VCaP (cell line): ENCODE measurements around the gene ITPR1.

ENCODE experiments used
- H3K27ac ChIP-seq: fragments of 450-650 bp; 2 replicates; pipeline ENCODE4 v1.5.1; 2017
- TF ChIP-seq, protein P1 (sequence below): fragments of 450-650 bp; conservative IDR thresholded peaks from 2 replicates; pipeline ENCODE4 v1.5.1; 2017; ENCODE audit warnings: mild to moderate bottlenecking, moderate library complexity

ITPR1 gene

DNA sequence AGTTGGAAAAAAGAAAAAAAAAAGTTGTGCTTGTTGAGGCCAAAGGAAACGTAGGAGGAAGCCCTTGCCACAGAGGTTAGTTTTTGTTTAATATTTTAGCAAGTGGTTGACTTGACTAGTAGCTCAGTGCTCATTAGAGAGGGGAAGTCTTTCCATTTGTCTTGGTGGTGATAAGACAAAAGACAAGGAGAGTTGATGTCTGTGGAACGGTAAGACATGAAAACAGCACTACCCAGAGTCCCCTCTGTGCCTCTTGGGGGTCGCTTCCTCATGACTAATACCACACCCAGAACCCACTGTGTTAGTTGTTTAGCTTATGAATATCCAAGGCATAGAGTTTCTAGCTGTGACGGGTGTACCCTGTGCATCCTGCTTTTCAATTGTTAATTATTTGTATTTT, 211.4 kb downstream of the ITPR1 start:
- TF ChIP-seq, protein P1, sequence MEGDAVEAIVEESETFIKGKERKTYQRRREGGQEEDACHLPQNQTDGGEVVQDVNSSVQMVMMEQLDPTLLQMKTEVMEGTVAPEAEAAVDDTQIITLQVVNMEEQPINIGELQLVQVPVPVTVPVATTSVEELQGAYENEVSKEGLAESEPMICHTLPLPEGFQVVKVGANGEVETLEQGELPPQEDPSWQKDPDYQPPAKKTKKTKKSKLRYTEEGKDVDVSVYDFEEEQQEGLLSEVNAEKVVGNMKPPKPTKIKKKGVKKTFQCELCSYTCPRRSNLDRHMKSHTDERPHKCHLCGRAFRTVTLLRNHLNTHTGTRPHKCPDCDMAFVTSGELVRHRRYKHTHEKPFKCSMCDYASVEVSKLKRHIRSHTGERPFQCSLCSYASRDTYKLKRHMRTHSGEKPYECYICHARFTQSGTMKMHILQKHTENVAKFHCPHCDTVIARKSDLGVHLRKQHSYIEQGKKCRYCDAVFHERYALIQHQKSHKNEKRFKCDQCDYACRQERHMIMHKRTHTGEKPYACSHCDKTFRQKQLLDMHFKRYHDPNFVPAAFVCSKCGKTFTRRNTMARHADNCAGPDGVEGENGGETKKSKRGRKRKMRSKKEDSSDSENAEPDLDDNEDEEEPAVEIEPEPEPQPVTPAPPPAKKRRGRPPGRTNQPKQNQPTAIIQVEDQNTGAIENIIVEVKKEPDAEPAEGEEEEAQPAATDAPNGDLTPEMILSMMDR = no peak
- no peak overlapping the region for H3K27ac ChIP-seq

- H3K27ac ChIP-seq = no peak overlapping the region
- TF ChIP-seq, protein P1 = no peak
Observed at GRCh38 chr3:4707324-4707723, 214.2 kb downstream of the ITPR1 start.

- TF ChIP-seq, protein P1 = no peak
Observed at GRCh38 chr3:4708230-4708629, 215.1 kb downstream of the ITPR1 start.

GRCh38 chr3:4709341-4709740, 216.2 kb downstream of the ITPR1 start:
- TF ChIP-seq, protein P1 = no peak
- no peak overlapping the region for H3K27ac ChIP-seq

More at GRCh38 chr3:4708230-4708629, 215.1 kb downstream of the ITPR1 start:
- no peak overlapping the region for H3K27ac ChIP-seq

GRCh38 chr3:4710191-4710590, 217.0 kb downstream of the ITPR1 start:
- 0 out of 2 replicates have a peak overlapping the region, but pooled peaks have one; percentile 24 for H3K27ac ChIP-seq
- TF ChIP-seq, protein P1 = no peak

- TF ChIP-seq, protein P1 = peak; percentile 66
- H3K27ac ChIP-seq = peak overlapping the region; percentile 24; the same call in 1 of the 2 replicates
Observed at GRCh38 chr3:4711680-4711992, 218.5 kb downstream of the ITPR1 start.

- TF ChIP-seq, protein P1 = no peak
- H3K27ac ChIP-seq = peak overlapping the region; percentile 24; the same call in 1 of the 2 replicates
Observed at GRCh38 chr3:4712109-4712508, 219.0 kb downstream of the ITPR1 start.
